ENCODE data around the gene PATJ. TPM values are rescaled to one million over a fixed set of nuclear protein-coding genes. Genes with fewer than 3 reads are reported as not detected.
"Not testable (repeated sequence)": the region's sequence is repeated elsewhere in the genome, so short reads cannot be mapped to it uniquely, and the experiment has no call there.

The PATJ gene
- total RNA-seq, 2 experiments from 2014 or later, result 6.8 to 13.7 TPM

DNA sequence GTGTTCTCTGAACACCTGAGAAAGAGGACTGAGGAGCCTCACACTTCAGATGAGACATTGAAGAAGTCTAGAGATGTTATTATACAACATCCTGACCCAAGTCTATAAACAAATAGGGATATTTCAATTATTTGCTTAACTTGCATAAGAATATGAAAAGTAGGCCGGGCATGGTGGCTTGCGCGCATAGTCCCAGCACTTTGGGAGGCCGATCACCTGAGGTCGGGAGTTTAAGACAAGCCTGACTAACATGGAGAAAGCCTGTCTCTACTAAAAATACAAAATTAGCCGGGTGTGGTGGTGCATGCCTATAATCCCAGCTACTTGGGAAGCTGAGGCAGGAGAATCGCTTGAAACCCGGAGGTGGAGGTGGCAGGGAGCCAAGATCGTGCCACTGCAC, 478.2 kb downstream of the PATJ start:
- H3K27ac Mint-ChIP-seq; H3K36me3 Mint-ChIP-seq; CTCF ChIA-PET; H3K9me3 Mint-ChIP-seq (ENCODE audit: low read depth); DNase-seq; H3K4me1 Mint-ChIP-seq; H3K4me3 Mint-ChIP-seq; H3K27me3 Mint-ChIP-seq; ATAC-seq: not testable (repeated sequence)

DNA sequence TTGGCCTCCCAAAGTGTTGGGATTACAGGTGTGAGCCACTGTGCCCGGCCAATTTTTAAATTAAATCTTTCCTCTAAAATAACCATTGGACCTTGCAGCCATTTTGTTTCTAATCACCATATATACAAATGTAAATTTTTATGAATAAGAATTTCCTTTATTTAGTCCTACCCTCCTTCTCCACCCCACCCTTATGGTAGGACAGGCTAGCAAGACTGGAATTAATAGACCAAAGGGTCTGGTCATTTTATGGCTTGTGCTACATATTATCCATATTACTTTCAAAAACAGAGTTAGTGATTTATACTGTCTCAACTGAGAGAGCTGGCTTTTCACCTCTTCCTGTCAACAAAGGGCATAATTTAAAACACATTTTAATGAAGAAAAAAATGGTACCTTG, 478.9 kb downstream of the PATJ start:
- Mint-ChIP-seq H3K27ac (no peak overlapping the region), H3K4me3 (no peak overlapping the region), H3K27me3 (no peaks in the 10 kb centered on the region), H3K9me3 (ENCODE audit: low read depth) (no peaks in the 10 kb centered on the region), H3K4me1 (no peaks in the 10 kb centered on the region), H3K36me3 (no peaks in the 10 kb centered on the region)
- CTCF ChIA-PET, result no interaction called here
- DNase-seq (no peak), ATAC-seq (no peak)

DNA sequence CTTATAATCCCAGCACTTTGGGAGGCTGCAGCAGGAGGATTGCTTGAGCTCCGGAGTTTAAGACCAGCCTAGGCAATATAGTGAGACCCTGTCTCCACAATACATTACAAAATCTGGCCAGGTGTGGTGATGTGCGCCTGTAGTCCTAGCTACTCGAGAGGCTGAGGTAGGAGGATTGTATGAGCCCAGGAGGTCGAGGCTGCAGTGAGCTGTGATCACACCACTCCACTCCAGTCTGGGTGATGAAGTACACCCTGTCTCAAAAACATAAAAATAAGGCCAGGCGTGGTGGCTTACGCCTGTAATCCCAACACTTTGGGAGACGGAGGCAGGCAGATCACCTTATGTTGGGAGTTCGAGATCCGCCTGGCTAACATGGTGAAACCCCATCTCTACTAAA, 480.0 kb downstream of the PATJ start:
- Mint-ChIP-seq H3K27me3 (no peaks in the 10 kb centered on the region), H3K9me3 (ENCODE audit: low read depth) (no peaks in the 10 kb centered on the region), H3K4me1 (no peaks in the 10 kb centered on the region), H3K36me3 (no peaks in the 10 kb centered on the region), H3K27ac (no peak overlapping the region), H3K4me3 (no peak overlapping the region)
- CTCF ChIA-PET, result no interaction called here
- ATAC-seq (no peak), DNase-seq (no peak)

DNA sequence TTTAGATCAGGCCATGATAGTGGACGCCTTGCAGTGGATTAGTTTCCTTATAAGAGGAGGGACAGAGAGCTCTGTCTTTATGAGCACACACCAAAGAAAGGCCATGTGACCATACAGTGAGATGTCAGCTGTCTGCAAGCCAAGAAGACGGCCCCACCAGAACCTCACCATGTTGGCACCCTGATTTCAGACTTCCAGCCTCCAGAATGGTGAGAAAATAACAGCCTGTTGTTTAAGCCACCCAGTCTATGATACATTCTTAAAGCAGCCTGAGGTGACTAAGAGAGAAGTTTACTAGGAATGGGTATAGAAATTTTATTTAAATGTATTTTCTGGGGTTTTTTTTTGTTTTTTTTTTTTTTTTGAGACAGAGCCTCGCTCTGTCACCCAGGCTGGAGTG, 481.9 kb downstream of the PATJ start:
- no peaks in the 10 kb centered on the region for H3K27me3 Mint-ChIP-seq
- no peaks in the 10 kb centered on the region for H3K36me3 Mint-ChIP-seq
- H3K4me3 Mint-ChIP-seq, result no peak overlapping the region
- no peaks in the 10 kb centered on the region for H3K9me3 Mint-ChIP-seq (ENCODE audit: low read depth)
- no peak overlapping the region for H3K27ac Mint-ChIP-seq
- ATAC-seq (no peak), DNase-seq (no peak)
- CTCF ChIA-PET, result no interaction called here
- no peaks in the 10 kb centered on the region for H3K4me1 Mint-ChIP-seq

DNA sequence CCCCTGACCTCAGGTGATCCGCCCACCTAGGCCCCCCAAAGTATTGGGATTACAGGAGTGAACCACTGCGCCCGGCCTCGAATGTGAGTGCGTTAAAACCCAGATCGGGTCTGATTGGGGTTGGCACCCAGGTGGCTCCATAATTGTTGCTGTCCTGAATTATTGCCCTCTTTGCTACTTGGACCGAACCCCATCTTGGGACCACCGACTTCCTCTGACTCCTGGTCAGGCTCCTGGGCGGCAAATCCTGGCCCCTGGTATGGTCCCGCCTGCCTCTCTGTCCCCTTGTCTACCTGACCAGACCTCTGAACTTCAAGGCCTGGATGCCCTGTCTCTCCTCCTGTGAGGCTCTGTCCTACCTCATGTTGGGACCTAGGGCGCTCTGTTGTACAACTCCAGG, 485.2 kb downstream of the PATJ start:
- DNase-seq, result no peak
- CTCF ChIA-PET, result no interaction called here
- Mint-ChIP-seq H3K4me1 (no peaks in the 10 kb centered on the region), H3K36me3 (no peaks in the 10 kb centered on the region), H3K9me3 (ENCODE audit: low read depth) (no peaks in the 10 kb centered on the region), H3K27me3 (no peaks in the 10 kb centered on the region), H3K27ac (no peak overlapping the region), H3K4me3 (no peak overlapping the region)
- no peak for ATAC-seq

Small RNA genes within 50 kb of the gene (microRNA-seq; reads per million reads assigned to microRNA genes)
- gene MIR3116-1 (not detected), gene MIR3116-2 (not detected)

Other genes with a start within 250 kb of the PATJ start
- 10 to 100 TPM; 29.0 to 33.1 TPM for gene TM2D1, start 17.3 kb upstream of the PATJ start, total RNA-seq

Data from activated CD8-positive, alpha-beta memory T cell treated with anti-CD3 and anti-CD28 coated beads, Interleukin-2, amount 10 ng/mL, durations not matched to agents 7 days and 5 days (primary cell).